Gastrocnemius medialis (tissue), 4 donors: Measurements from ENCODE around the gene JHY. TPM values are rescaled to one million over a fixed set of nuclear protein-coding genes. Genes with fewer than 3 reads are reported as not detected.

Experiments
- ATAC-seq, 2 donors: fragments of 150-250 bp; one replicate each; pipeline ENCODE4 v1.9.1; 2016
- DNase-seq, 2 donors: peaks; one replicate each; pipeline ENCODE4 v3.0.0-alpha.2; 2019
- H3K27ac ChIP-seq, 4 donors: fragments of 200-600 bp; sonication (generic); 1 replicate in 1 of 4; 2 replicates in 3 of 4; pipeline ENCODE4 v1.5.1; 2016 to 2018; ENCODE audit warnings: mild to moderate bottlenecking in 2 of 4, moderate library complexity in 1 of 4
- H3K27me3 ChIP-seq, 3 donors: fragments of 200-600 bp; sonication (generic) in 2 of 3; 1 replicate in 1 of 3; 2 replicates in 2 of 3; pipeline versions ENCODE4 v1.5.1 to v1.6.0; 2016 to 2019; ENCODE audit warnings: mild to moderate bottlenecking in 1 of 3, moderate library complexity in 1 of 3
- H3K36me3 ChIP-seq, 2 donors: fragments of 200-600 bp; sonication (generic) in 1 of 2; one replicate each; pipeline ENCODE4 v1.5.1; 2017 to 2018
- H3K4me1 ChIP-seq, 2 donors: fragments of 200-600 bp; sonication (generic) in 1 of 2; one replicate each; pipeline ENCODE4 v1.5.1; 2016 to 2017; ENCODE audit warnings: mild to moderate bottlenecking in 2 of 2
- H3K4me3 ChIP-seq, 4 donors: fragments of 200-600 bp; sonication (generic) in 3 of 4; 1 replicate in 1 of 4; 2 replicates in 3 of 4; pipeline ENCODE4 v1.5.1; 2016 to 2019; ENCODE audit warnings: mild to moderate bottlenecking in 2 of 4
- H3K9me3 ChIP-seq, 3 donors: fragments of 200-600 bp; sonication (generic) in 2 of 3; 1 replicate in 1 of 3; 2 replicates in 2 of 3; pipeline ENCODE4 v1.5.1; 2016 to 2019
- CTCF ChIP-seq, 5 experiments: fragments of 450-650 bp in 3 of 5; fragments of 200-600 bp in 2 of 5; sonication (generic) in 2 of 5; IDR thresholded peaks in 4 of 5; conservative IDR thresholded peaks in 1 of 5; 1 replicate in 4 of 5; 2 replicates in 1 of 5; pipeline ENCODE4 v1.5.1; 2016 to 2019; ENCODE audit warnings: antibody characterized with exemption in 5 of 5, mild to moderate bottlenecking in 3 of 5, moderate library complexity in 3 of 5
- POLR2A ChIP-seq, 2 donors: fragments of 450-650 bp; IDR thresholded peaks; one replicate each; pipeline ENCODE4 v1.6.1; 2017; ENCODE audit warnings: antibody characterized with exemption in 2 of 2, mild to moderate bottlenecking in 2 of 2, moderate library complexity in 2 of 2
- in situ Hi-C, 4 donors: fragments of 200-750 bp; cut with MboI; loops; one replicate each; pipeline versions ENCODE4 v1.15.0 to v1.8.0; 2017; ENCODE audit warnings: low sequenced_read_pairs in 4 of 4
- intact Hi-C: fragments of 100-400 bp; cut with DNase I; formaldehyde crosslinking; loops from one replicate; pipeline ENCODE4 v1.15.1; 2023; ENCODE audit warnings: low total_unique reads
- total RNA-seq, 4 donors: library from RNA; depleted of rRNA; stranded (reverse); fragments of >200 nt; gene quantifications; one replicate each; pipeline versions ENCODE4 v1.1.0 to v1.2.3, GENCODE V29; 2016

JHY gene
- total RNA-seq, 4 donors from 2014 or later, result 0.16 to 1.3 (median 0.22) TPM

GRCh38 chr11:122898799-122899198, 16.2 kb downstream of the JHY start:
- no peaks in the 10 kb centered on the region for H3K27me3 ChIP-seq
- H3K9me3 ChIP-seq, result no peaks in the 10 kb centered on the region
- no peaks in the 10 kb centered on the region for H3K4me1 ChIP-seq
- in situ Hi-C loops (no loop called here), intact Hi-C loops (no loop called here)
- TF ChIP-seq CTCF (IDR thresholded peaks at IDR 0.05 in 4 of 5, conservative IDR thresholded peaks at IDR 0.05 in 1 of 5), result no peak
- no peak for TF ChIP-seq POLR2A (IDR thresholded peaks at IDR 0.05)
- H3K4me3 ChIP-seq, result no peak overlapping the region
- ATAC-seq (no peak), DNase-seq (no peak)
- no peak overlapping the region for H3K27ac ChIP-seq
- no peaks in the 10 kb centered on the region for H3K36me3 ChIP-seq

GRCh38 chr11:122900587-122901202, 18.1 kb downstream of the JHY start:
- no peak overlapping the region for H3K4me3 ChIP-seq
- intact Hi-C loops (no loop called here), in situ Hi-C loops (no loop called here)
- no peaks in the 10 kb centered on the region for H3K4me1 ChIP-seq
- H3K27me3 ChIP-seq, result no peaks in the 10 kb centered on the region
- no peaks in the 10 kb centered on the region for H3K9me3 ChIP-seq
- no peaks in the 10 kb centered on the region for H3K36me3 ChIP-seq
- no peak overlapping the region for H3K27ac ChIP-seq
- no peak for DNase-seq
- no peak for ATAC-seq
- TF ChIP-seq POLR2A (IDR thresholded peaks at IDR 0.05) (no peak), CTCF (IDR thresholded peaks at IDR 0.05 in 4 of 5, conservative IDR thresholded peaks at IDR 0.05 in 1 of 5) (no peak)

- Histone ChIP-seq H3K36me3 (no peaks in the 10 kb centered on the region), H3K9me3 (no peaks in the 10 kb centered on the region), H3K27me3 (no peaks in the 10 kb centered on the region), H3K4me1 (no peaks in the 10 kb centered on the region), H3K27ac (no peak overlapping the region), H3K4me3 (no peak overlapping the region)
- DNase-seq, result no peak
- TF ChIP-seq CTCF (IDR thresholded peaks at IDR 0.05 in 4 of 5, conservative IDR thresholded peaks at IDR 0.05 in 1 of 5) (no peak), POLR2A (IDR thresholded peaks at IDR 0.05) (no peak)
- no peak for ATAC-seq
- intact Hi-C loops, result no loop called here
- in situ Hi-C loops, result no loop called here
Observed at GRCh38 chr11:122902951-122903350, 20.4 kb downstream of the JHY start.

- DNase-seq (no peak), ATAC-seq (no peak)
- Histone ChIP-seq H3K9me3 (no peaks in the 10 kb centered on the region), H3K4me1 (no peaks in the 10 kb centered on the region), H3K4me3 (no peak overlapping the region), H3K27me3 (no peaks in the 10 kb centered on the region), H3K27ac (no peak overlapping the region), H3K36me3 (no peaks in the 10 kb centered on the region)
- in situ Hi-C loops, result no loop called here
- intact Hi-C loops, result no loop called here
- TF ChIP-seq CTCF (IDR thresholded peaks at IDR 0.05 in 4 of 5, conservative IDR thresholded peaks at IDR 0.05 in 1 of 5) (peak in 1 of 5 experiments; percentile 20), POLR2A (IDR thresholded peaks at IDR 0.05) (no peak)
Observed at GRCh38 chr11:122910775-122911174, 28.2 kb downstream of the JHY start.

- no peaks in the 10 kb centered on the region for H3K9me3 ChIP-seq
- intact Hi-C loops (no loop called here), in situ Hi-C loops (no loop called here)
- no peak overlapping the region for H3K4me3 ChIP-seq
- no peaks in the 10 kb centered on the region for H3K27me3 ChIP-seq
- TF ChIP-seq CTCF (IDR thresholded peaks at IDR 0.05 in 4 of 5, conservative IDR thresholded peaks at IDR 0.05 in 1 of 5), result no peak
- TF ChIP-seq POLR2A (IDR thresholded peaks at IDR 0.05), result no peak
- ATAC-seq, result no peak
- no peak overlapping the region for H3K27ac ChIP-seq
- no peaks in the 10 kb centered on the region for H3K36me3 ChIP-seq
- H3K4me1 ChIP-seq, result no peaks in the 10 kb centered on the region
- DNase-seq, result no peak
Observed at GRCh38 chr11:122917311-122917710, 34.8 kb downstream of the JHY start.
